ENCODE measurements around the gene CEP192.

The CEP192 gene

GRCh38 chr18:13145636-13146190, 154.6 kb downstream of the CEP192 start:
- DNase-seq (ENCODE audit: low read depth in 2 of 2), result no peak

GRCh38 chr18:13147130-13147529, 156.0 kb downstream of the CEP192 start:
- no peak for DNase-seq (ENCODE audit: low read depth in 2 of 2)

- DNase-seq (ENCODE audit: low read depth in 2 of 2), result no peak
Observed at GRCh38 chr18:13151656-13152055, 160.5 kb downstream of the CEP192 start.

- no peak for DNase-seq (ENCODE audit: low read depth in 2 of 2)
Observed at GRCh38 chr18:13158428-13158827, 167.3 kb downstream of the CEP192 start.

- peak; percentile 42 to 48 for DNase-seq (ENCODE audit: low read depth in 2 of 2)
Observed at GRCh38 chr18:13159579-13159978, 168.4 kb downstream of the CEP192 start.

DNA sequence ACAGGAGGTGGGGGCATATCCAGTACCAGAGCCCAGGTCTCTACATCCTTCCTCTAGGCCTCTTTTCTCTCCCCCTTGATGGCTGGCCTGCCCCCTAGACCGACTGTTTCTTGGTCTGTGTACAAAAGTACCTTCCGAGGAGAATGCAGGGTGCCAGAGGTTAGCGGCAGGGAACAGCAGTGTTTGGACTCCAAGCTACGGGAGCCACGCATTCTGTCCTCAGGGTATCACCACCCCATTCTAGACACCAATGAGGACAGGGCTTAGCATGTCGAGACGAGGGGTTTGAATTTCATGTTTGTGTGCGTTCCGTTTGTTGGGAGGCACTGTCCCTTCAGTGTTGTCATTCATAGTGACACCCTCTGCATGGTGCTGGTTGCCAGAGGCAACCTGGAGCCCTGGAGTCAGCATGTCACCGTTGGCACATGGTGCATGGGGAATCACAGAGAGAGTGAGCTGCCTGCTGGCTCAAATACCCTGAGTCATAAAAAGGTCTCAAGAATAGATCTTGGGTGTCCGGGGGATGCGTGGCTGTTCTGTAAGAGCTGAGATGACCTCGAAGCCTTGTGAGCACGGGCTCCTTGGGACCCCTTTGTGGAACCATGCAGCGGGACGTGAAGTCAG, 170.2 kb downstream of the CEP192 start:
- no peak for DNase-seq (ENCODE audit: low read depth in 2 of 2)

DNA sequence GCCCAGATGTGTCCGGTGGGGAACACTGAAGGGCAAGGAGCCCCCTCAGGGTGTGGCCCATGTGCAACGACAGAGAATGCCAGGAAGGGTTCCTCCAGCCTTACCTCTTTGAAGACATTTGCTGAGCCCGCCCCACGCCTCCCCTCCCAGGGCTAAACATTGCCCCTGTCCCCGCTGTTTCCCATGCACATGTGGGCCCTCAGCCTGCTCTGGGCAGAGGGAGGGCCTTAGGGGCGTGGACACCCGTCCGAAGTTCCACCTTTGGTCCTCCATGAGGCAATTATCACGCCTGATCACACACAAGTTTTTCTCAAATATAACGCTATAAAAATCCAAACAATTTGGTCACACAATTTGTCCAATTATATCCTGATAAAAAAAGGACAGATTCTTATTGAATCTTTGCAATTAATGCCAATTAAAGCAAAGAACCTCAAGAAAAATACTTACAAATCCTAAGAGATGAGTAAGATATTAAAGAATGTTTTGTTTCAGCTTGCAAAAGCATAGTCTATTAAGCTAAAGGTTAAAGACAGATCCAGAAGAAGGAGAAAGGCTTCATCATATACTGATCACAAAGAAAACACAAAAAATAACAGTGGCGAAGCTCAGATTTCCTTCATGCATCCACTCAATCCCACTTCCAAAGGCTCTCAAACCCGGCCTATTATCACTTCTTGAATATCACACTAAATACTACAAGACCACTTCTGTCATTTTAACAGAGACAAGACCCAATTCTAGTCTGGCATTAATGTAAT, 172.2 kb downstream of the CEP192 start:
- no peak for DNase-seq (ENCODE audit: low read depth in 2 of 2)

DNA sequence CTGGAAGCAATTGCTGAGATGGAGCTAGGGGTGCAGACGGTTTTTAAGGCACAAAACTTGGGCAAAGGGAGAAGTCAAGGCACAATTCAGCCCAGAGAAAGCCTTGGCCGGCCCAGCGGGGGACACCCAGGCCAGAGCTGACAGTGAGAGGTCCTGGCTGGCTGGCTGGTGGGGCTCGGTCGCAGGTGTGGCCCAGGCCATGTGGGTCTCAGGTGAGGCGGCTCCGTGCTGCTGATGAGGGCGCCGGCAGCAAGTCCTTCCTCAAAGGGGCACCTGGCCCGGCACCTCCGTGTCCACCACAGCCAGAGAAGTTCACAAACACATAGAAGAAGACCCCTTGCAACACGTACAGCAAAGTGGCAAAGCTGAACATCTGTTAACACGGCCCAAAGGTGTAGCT, 173.2 kb downstream of the CEP192 start:
- DNase-seq (ENCODE audit: low read depth in 2 of 2), result no peak

DNA sequence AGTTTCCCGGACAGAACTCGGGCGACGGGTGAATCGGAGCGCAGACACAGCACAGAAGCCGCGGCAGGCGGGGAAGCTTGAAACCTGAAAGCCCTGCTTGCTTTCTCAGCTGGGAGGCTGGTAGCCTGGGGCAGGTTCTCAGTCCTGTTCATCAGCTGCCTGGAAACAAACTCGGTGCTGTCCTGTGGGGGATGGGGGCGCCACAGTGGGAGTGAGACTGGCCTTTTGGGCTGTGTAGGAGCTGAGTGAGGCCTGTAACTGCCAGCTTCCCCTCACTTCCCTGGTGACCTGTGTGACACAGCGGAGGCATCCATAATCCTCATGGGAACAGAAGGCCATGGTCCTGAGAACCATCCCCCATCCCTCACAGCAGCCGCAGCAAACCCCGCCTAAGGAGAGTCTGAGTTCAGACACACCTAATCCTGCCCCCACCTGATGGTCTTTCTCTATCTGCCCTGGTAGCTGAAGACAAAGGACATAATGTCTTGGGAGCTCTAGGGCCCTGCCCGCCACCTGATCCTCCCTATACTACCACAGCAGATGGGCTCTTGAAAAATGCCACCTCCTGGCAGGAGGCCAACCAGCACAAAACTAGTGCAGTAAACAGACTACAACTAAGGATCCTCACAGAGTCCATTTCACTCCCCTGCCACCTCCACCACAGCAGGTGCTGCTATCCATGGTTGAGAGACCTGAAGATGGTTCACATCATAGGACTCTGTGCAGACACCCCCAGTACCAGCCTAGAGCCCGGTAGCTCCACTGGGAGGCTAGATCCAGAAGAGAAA, 174.7 kb downstream of the CEP192 start:
- DNase-seq (ENCODE audit: low read depth in 2 of 2), result no peak

- no peak for DNase-seq (ENCODE audit: low read depth in 2 of 2)
Observed at GRCh38 chr18:13173578-13174145, 182.5 kb downstream of the CEP192 start.

Measured in fibroblast of skin of left quadriceps (primary cell).